ENCODE measurements around the gene TEX36.
"Not testable (repeated sequence)": the region's sequence is repeated elsewhere in the genome, so short reads cannot be mapped to it uniquely, and the experiment has no call there.

The TEX36 gene

GRCh38 chr10:125683063-125683462 is at the start of gene TEX36:
TSS of gene TEX36 (minus strand) at chr10:125683163. CDS start at chr10:125682989, 174 bp downstream.
- Histone ChIP-seq H3K27ac (ENCODE audit: low read depth, low read length) (no peak within 1 kb of the TSS), H3K4me3 (ENCODE audit: low read depth, low read length) (no peak within 1 kb of the TSS), H3K27me3 (ENCODE audit: insufficient read depth, low read length) (no peaks in the 10 kb centered on the region), H3K79me2 (ENCODE audit: control insufficient read depth, insufficient read depth, low read length, unreplicated experiment) (no peaks in the 10 kb centered on the region), H3K36me3 (ENCODE audit: insufficient read depth, low read length) (no peaks in the 10 kb centered on the region), H2AFZ (ENCODE audit: low read length, unreplicated experiment) (no peak within 1 kb of the TSS), H3K4me1 (ENCODE audit: control insufficient read depth, insufficient read depth, low read length, unreplicated experiment) (no peaks in the 10 kb centered on the region)

GRCh38 chr10:125727436-125727835 is 44.5 kb upstream of the TEX36 start:
- Histone ChIP-seq H3K27me3 (ENCODE audit: insufficient read depth, low read length) (no peaks in the 10 kb centered on the region), H2AFZ (ENCODE audit: low read length, unreplicated experiment) (no peak overlapping the region), H3K4me1 (ENCODE audit: control insufficient read depth, insufficient read depth, low read length, unreplicated experiment) (no peaks in the 10 kb centered on the region), H3K27ac (ENCODE audit: low read depth, low read length) (no peak overlapping the region), H3K4me3 (ENCODE audit: low read depth, low read length) (no peak overlapping the region), H3K79me2 (ENCODE audit: control insufficient read depth, insufficient read depth, low read length, unreplicated experiment) (peaks cover 3% of the 10 kb centered on the region), H3K36me3 (ENCODE audit: insufficient read depth, low read length) (peaks cover 78% of the 10 kb centered on the region)

GRCh38 chr10:125726914-125727313 is 44.0 kb upstream of the TEX36 start:
- H3K36me3 ChIP-seq (ENCODE audit: insufficient read depth, low read length): peaks cover 80% of the 10 kb centered on the region
- no peak overlapping the region for H2AFZ ChIP-seq (ENCODE audit: low read length, unreplicated experiment)
- no peaks in the 10 kb centered on the region for H3K27me3 ChIP-seq (ENCODE audit: insufficient read depth, low read length)
- H3K27ac ChIP-seq (ENCODE audit: low read depth, low read length): no peak overlapping the region
- no peak overlapping the region for H3K4me3 ChIP-seq (ENCODE audit: low read depth, low read length)
- H3K79me2 ChIP-seq (ENCODE audit: control insufficient read depth, insufficient read depth, low read length, unreplicated experiment): peaks cover 4% of the 10 kb centered on the region
- peaks cover under 1% of the 10 kb centered on the region for H3K4me1 ChIP-seq (ENCODE audit: control insufficient read depth, insufficient read depth, low read length, unreplicated experiment)

GRCh38 chr10:125722811-125723210 is 39.8 kb upstream of the TEX36 start:
- no peak overlapping the region for H3K4me3 ChIP-seq (ENCODE audit: low read depth, low read length)

GRCh38 chr10:125721035-125721434 is 38.1 kb upstream of the TEX36 start:
- H3K4me1 ChIP-seq (ENCODE audit: control insufficient read depth, insufficient read depth, low read length, unreplicated experiment): peaks cover 16% of the 10 kb centered on the region
- H3K27ac ChIP-seq (ENCODE audit: low read depth, low read length): no peak overlapping the region
- no peak overlapping the region for H2AFZ ChIP-seq (ENCODE audit: low read length, unreplicated experiment)
- peaks cover 27% of the 10 kb centered on the region for H3K79me2 ChIP-seq (ENCODE audit: control insufficient read depth, insufficient read depth, low read length, unreplicated experiment)
- H3K27me3 ChIP-seq (ENCODE audit: insufficient read depth, low read length): no peaks in the 10 kb centered on the region
- H3K36me3 ChIP-seq (ENCODE audit: insufficient read depth, low read length): peaks cover 46% of the 10 kb centered on the region
- H3K4me3 ChIP-seq (ENCODE audit: low read depth, low read length): peak overlapping the region; percentile 94

More at GRCh38 chr10:125722811-125723210, 39.8 kb upstream of the TEX36 start:
- Histone ChIP-seq H2AFZ (ENCODE audit: low read length, unreplicated experiment) (no peak overlapping the region), H3K79me2 (ENCODE audit: control insufficient read depth, insufficient read depth, low read length, unreplicated experiment) (peaks cover 27% of the 10 kb centered on the region), H3K36me3 (ENCODE audit: insufficient read depth, low read length) (peaks cover 61% of the 10 kb centered on the region), H3K4me1 (ENCODE audit: control insufficient read depth, insufficient read depth, low read length, unreplicated experiment) (peaks cover 16% of the 10 kb centered on the region), H3K27ac (ENCODE audit: low read depth, low read length) (no peak overlapping the region), H3K27me3 (ENCODE audit: insufficient read depth, low read length) (no peaks in the 10 kb centered on the region)

GRCh38 chr10:125720002-125720382 is 37.0 kb upstream of the TEX36 start:
- Histone ChIP-seq H3K4me3 (ENCODE audit: low read depth, low read length) (peak overlapping the region; percentile 94), H3K27ac (ENCODE audit: low read depth, low read length) (peak overlapping the region; percentile 44; the same call in 1 of the 2 replicates), H3K27me3 (ENCODE audit: insufficient read depth, low read length) (no peaks in the 10 kb centered on the region), H3K36me3 (ENCODE audit: insufficient read depth, low read length) (peaks cover 37% of the 10 kb centered on the region), H3K79me2 (ENCODE audit: control insufficient read depth, insufficient read depth, low read length, unreplicated experiment) (peaks cover 27% of the 10 kb centered on the region), H2AFZ (ENCODE audit: low read length, unreplicated experiment) (peak overlapping the region; percentile 92), H3K4me1 (ENCODE audit: control insufficient read depth, insufficient read depth, low read length, unreplicated experiment) (peaks cover 16% of the 10 kb centered on the region)

- H3K27me3 ChIP-seq (ENCODE audit: insufficient read depth, low read length): no peaks in the 10 kb centered on the region
- H2AFZ ChIP-seq (ENCODE audit: low read length, unreplicated experiment): peak within 1 kb of the TSS; percentile 92
- peak within 1 kb of the TSS; percentile 94 for H3K4me3 ChIP-seq (ENCODE audit: low read depth, low read length)
- H3K27ac ChIP-seq (ENCODE audit: low read depth, low read length): peak within 1 kb of the TSS; percentile 66
- H3K36me3 ChIP-seq (ENCODE audit: insufficient read depth, low read length): peaks cover 31% of the 10 kb centered on the region
- peaks cover 16% of the 10 kb centered on the region for H3K4me1 ChIP-seq (ENCODE audit: control insufficient read depth, insufficient read depth, low read length, unreplicated experiment)
- peaks cover 27% of the 10 kb centered on the region for H3K79me2 ChIP-seq (ENCODE audit: control insufficient read depth, insufficient read depth, low read length, unreplicated experiment)
Measured at GRCh38 chr10:125719173-125720001, 36.4 kb upstream of the TEX36 start, which contains the start of gene EDRF1. TSS of gene EDRF1 (plus strand) at chr10:125719709. CDS start at chr10:125719808, 99 bp downstream.

GRCh38 chr10:125714728-125715127 is 31.8 kb upstream of the TEX36 start:
- not testable (repeated sequence) for H3K27ac ChIP-seq (ENCODE audit: low read depth, low read length); H3K27me3 ChIP-seq (ENCODE audit: insufficient read depth, low read length); H3K36me3 ChIP-seq (ENCODE audit: insufficient read depth, low read length); H3K4me1 ChIP-seq (ENCODE audit: control insufficient read depth, insufficient read depth, low read length, unreplicated experiment); H2AFZ ChIP-seq (ENCODE audit: low read length, unreplicated experiment); H3K79me2 ChIP-seq (ENCODE audit: control insufficient read depth, insufficient read depth, low read length, unreplicated experiment); H3K4me3 ChIP-seq (ENCODE audit: low read depth, low read length)

GRCh38 chr10:125711110-125711750 is 28.3 kb upstream of the TEX36 start:
- H2AFZ ChIP-seq (ENCODE audit: low read length, unreplicated experiment): no peak overlapping the region
- H3K27ac ChIP-seq (ENCODE audit: low read depth, low read length): no peak overlapping the region
- no peaks in the 10 kb centered on the region for H3K79me2 ChIP-seq (ENCODE audit: control insufficient read depth, insufficient read depth, low read length, unreplicated experiment)
- H3K27me3 ChIP-seq (ENCODE audit: insufficient read depth, low read length): no peaks in the 10 kb centered on the region
- no peak overlapping the region for H3K4me3 ChIP-seq (ENCODE audit: low read depth, low read length)
- no peaks in the 10 kb centered on the region for H3K4me1 ChIP-seq (ENCODE audit: control insufficient read depth, insufficient read depth, low read length, unreplicated experiment)
- no peaks in the 10 kb centered on the region for H3K36me3 ChIP-seq (ENCODE audit: insufficient read depth, low read length)

- no peak overlapping the region for H3K27ac ChIP-seq (ENCODE audit: low read depth, low read length)
- H2AFZ ChIP-seq (ENCODE audit: low read length, unreplicated experiment): no peak overlapping the region
- no peaks in the 10 kb centered on the region for H3K79me2 ChIP-seq (ENCODE audit: control insufficient read depth, insufficient read depth, low read length, unreplicated experiment)
- H3K4me1 ChIP-seq (ENCODE audit: control insufficient read depth, insufficient read depth, low read length, unreplicated experiment): no peaks in the 10 kb centered on the region
- no peak overlapping the region for H3K4me3 ChIP-seq (ENCODE audit: low read depth, low read length)
- H3K27me3 ChIP-seq (ENCODE audit: insufficient read depth, low read length): no peaks in the 10 kb centered on the region
- H3K36me3 ChIP-seq (ENCODE audit: insufficient read depth, low read length): no peaks in the 10 kb centered on the region
Measured at GRCh38 chr10:125709553-125710474, 26.9 kb upstream of the TEX36 start.

All from ACC112 (cell line).